A673 (cell line): Measurements from ENCODE around the gene GYS1.

Source experiments
- CTCF ChIP-seq: fragments of 300-800, 200-600 bp; sonication (generic); conservative IDR thresholded peaks from 2 replicates; pipeline ENCODE4 v1.5.1; 2017; ENCODE audit warnings: low read depth, mild to moderate bottlenecking, antibody characterized with exemption, low read length, moderate library complexity, mixed read lengths
- EZH2 ChIP-seq: fragments of 200-600 bp; sonication (generic); IDR thresholded peaks from 2 replicates; pipeline ENCODE4 v1.6.1; 2017; ENCODE audit warnings: borderline replicate concordance, low read depth, mild to moderate bottlenecking, mixed read lengths, antibody characterized with exemption, low read length; ENCODE audit not compliant: poor library complexity, severe bottlenecking

- TF ChIP-seq EZH2 (no peak), CTCF (no peak)
Observed at GRCh38 chr19:48961051-48961649, 32.0 kb downstream of the GYS1 start.
